ENCODE results near the gene LRRC53. TPM values are rescaled to one million over a fixed set of nuclear protein-coding genes. Genes with fewer than 3 reads are reported as not detected.

The LRRC53 gene
- total and polyA plus RNA-seq, 8 donors = not detected

- Histone ChIP-seq H3K36me3 (no peaks in the 10 kb centered on the region), H3K4me3 (no peak overlapping the region), H3K4me1 (no peaks in the 10 kb centered on the region), H3K9me3 (no peaks in the 10 kb centered on the region), H3K27me3 (no peaks in the 10 kb centered on the region), H3K27ac (no peak overlapping the region)
- DNase-seq (no peak), ATAC-seq (no peak)
- no peak for TF ChIP-seq CTCF (IDR thresholded peaks at IDR 0.05)
- intact Hi-C loops (cut with DNase I) = no loop called here
Measured at GRCh38 chr1:74457253-74457652, 55.2 kb downstream of the LRRC53 start.

GRCh38 chr1:74455390-74455789, 57.0 kb downstream of the LRRC53 start:
- ATAC-seq (no peak), DNase-seq (no peak)
- peaks cover 0 to 3% of the 10 kb centered on the region in 2 donors for H3K9me3 ChIP-seq
- H3K27ac ChIP-seq = no peak overlapping the region
- no peaks in the 10 kb centered on the region for H3K36me3 ChIP-seq
- intact Hi-C loops (cut with DNase I) = no loop called here
- no peaks in the 10 kb centered on the region for H3K27me3 ChIP-seq
- no peak overlapping the region for H3K4me3 ChIP-seq
- TF ChIP-seq CTCF (IDR thresholded peaks at IDR 0.05) = no peak
- H3K4me1 ChIP-seq = no peaks in the 10 kb centered on the region

GRCh38 chr1:74453277-74453676, 59.1 kb downstream of the LRRC53 start:
- Histone ChIP-seq H3K4me3 (no peak overlapping the region), H3K4me1 (no peaks in the 10 kb centered on the region), H3K36me3 (no peaks in the 10 kb centered on the region), H3K9me3 (peaks cover 0 to 3% of the 10 kb centered on the region in 2 donors), H3K27me3 (no peaks in the 10 kb centered on the region), H3K27ac (no peak overlapping the region)
- intact Hi-C loops (cut with DNase I) = no loop called here
- TF ChIP-seq CTCF (IDR thresholded peaks at IDR 0.05) = no peak
- no peak for DNase-seq
- ATAC-seq = no peak

- H3K27me3 ChIP-seq = no peaks in the 10 kb centered on the region
- H3K27ac ChIP-seq = no peak overlapping the region
- no peaks in the 10 kb centered on the region for H3K4me1 ChIP-seq
- no peaks in the 10 kb centered on the region for H3K36me3 ChIP-seq
- no peak for DNase-seq
- H3K4me3 ChIP-seq = no peak overlapping the region
- peaks cover 0 to 3% of the 10 kb centered on the region in 2 donors for H3K9me3 ChIP-seq
- TF ChIP-seq CTCF (IDR thresholded peaks at IDR 0.05) = no peak
- intact Hi-C loops (cut with DNase I) = no loop called here
- no peak for ATAC-seq
Measured at GRCh38 chr1:74452035-74452434, 60.4 kb downstream of the LRRC53 start.

GRCh38 chr1:74437035-74437434, 75.4 kb downstream of the LRRC53 start:
- ATAC-seq = no peak
- H3K9me3 ChIP-seq = no peaks in the 10 kb centered on the region
- no peak for DNase-seq
- no peaks in the 10 kb centered on the region for H3K27me3 ChIP-seq
- no peaks in the 10 kb centered on the region for H3K36me3 ChIP-seq
- H3K27ac ChIP-seq = no peak overlapping the region
- no peaks in the 10 kb centered on the region for H3K4me1 ChIP-seq
- no peak overlapping the region for H3K4me3 ChIP-seq
- no peak for TF ChIP-seq CTCF (IDR thresholded peaks at IDR 0.05)
- intact Hi-C loops (cut with DNase I) = no loop called here
